K562 (cell line): Measurements from ENCODE around the gene OCEL1. TPM values are rescaled to one million over a fixed set of nuclear protein-coding genes. Genes with fewer than 3 reads are reported as not detected.

Experiments
- ETS2 ChIP-seq: IDR thresholded peaks from 2 replicates; pipeline ENCODE4 v1.6.1; 2016; ENCODE audit warnings: borderline replicate concordance, missing genetic modification characterization, mild to moderate bottlenecking, moderate library complexity, missing compliant biosample characterization; ENCODE audit not compliant: poor library complexity, severe bottlenecking
- GTF2F1 ChIP-seq: IDR thresholded peaks from 2 replicates; pipeline ENCODE4 v1.6.1; 2011; ENCODE audit warnings: low read depth, low read length, improper control_type of control experiment
- HLTF ChIP-seq: fragments of 450-650 bp; IDR thresholded peaks from 2 replicates; pipeline ENCODE4 v1.6.1; 2016
- HMG20B ChIP-seq: fragments of 250-450 bp; sonication (Bioruptor Pico); IDR thresholded peaks from 2 replicates; pipeline ENCODE4 v1.5.0; 2021; ENCODE audit warnings: mild to moderate bottlenecking
- NCOA4 ChIP-seq: fragments of 450-650 bp; IDR thresholded peaks from 2 replicates; pipeline ENCODE4 v1.6.1; 2018; ENCODE audit warnings: mild to moderate bottlenecking; ENCODE audit not compliant: partially characterized antibody
- PHB ChIP-seq: fragments of 250-450 bp; sonication (Bioruptor Pico); IDR thresholded peaks from 2 replicates; pipeline ENCODE4 v1.5.0; 2021
- PHF21A ChIP-seq: fragments of 450-650 bp; IDR thresholded peaks from 2 replicates; pipeline ENCODE4 v1.6.1; 2017; ENCODE audit warnings: low read depth, borderline replicate concordance
- POLR2AphosphoS2 ChIP-seq: IDR thresholded peaks from 2 replicates; pipeline ENCODE4 v1.6.1; 2012; ENCODE audit warnings: low read length, improper control_type of control experiment
- POLR2AphosphoS5 ChIP-seq: IDR thresholded peaks from 2 replicates; pipeline ENCODE4 v1.6.1; 2011; ENCODE audit warnings: mild to moderate bottlenecking, low read depth, low read length, moderate library complexity; ENCODE audit not compliant: control insufficient read depth, insufficient read depth
- TAF7 ChIP-seq: fragments of 450-650 bp; IDR thresholded peaks from 2 replicates; pipeline ENCODE4 v1.6.1; 2016; ENCODE audit warnings: missing genetic modification characterization, missing compliant biosample characterization
- TAF9B ChIP-seq: fragments of 450-650 bp; IDR thresholded peaks from 2 replicates; pipeline ENCODE4 v1.6.1; 2018; ENCODE audit warnings: mild to moderate bottlenecking; ENCODE audit not compliant: partially characterized antibody
- TCF7 ChIP-seq: sonication (generic); IDR thresholded peaks from 2 replicates; pipeline ENCODE4 v1.6.1; 2016; ENCODE audit warnings: antibody characterized with exemption, borderline replicate concordance
- ZFP1 ChIP-seq: fragments of 450-650 bp; formaldehyde crosslinking; IDR thresholded peaks from 2 replicates; pipeline ENCODE4 v1.4.0; 2020; ENCODE audit warnings: mild to moderate bottlenecking, mixed read lengths
- ZNF253 ChIP-seq: fragments of 250-450 bp; sonication (Bioruptor Pico); conservative IDR thresholded peaks from 2 replicates; pipeline ENCODE4 v1.6.1; 2021; ENCODE audit warnings: mild to moderate bottlenecking
- ZNF668 ChIP-seq: fragments of 250-450 bp; sonication (Bioruptor Pico); IDR thresholded peaks from 2 replicates; pipeline ENCODE4 v1.8.0; 2022; ENCODE audit warnings: mild to moderate bottlenecking, inconsistent platforms
- ZNF77 ChIP-seq: fragments of 250-450 bp; sonication (Bioruptor Pico); IDR thresholded peaks from 2 replicates; pipeline ENCODE4 v1.5.0; 2020
- polyA plus RNA-seq, 8 experiments: library from polyadenylated mRNA; depleted of rRNA in 4 of 8; stranded (reverse) in 5 of 8; unstranded in 3 of 8; fragments of >200 nt; fragmentation: Nextera tagmentation in 2 of 8; fragmentation: Illumina TruSeq in 1 of 8; extraction: Ambion mirVana in 2 of 8; extraction: Trizol in 1 of 8; gene quantifications; 2 replicates each; pipeline versions ENCODE4 v1.2.1 to v1.2.3, GENCODE V29; 2011 to 2014; ENCODE audit warnings: inconsistent platforms in 1 of 8, missing spikeins in 1 of 8
- total RNA-seq, 7 experiments: library from RNA; depleted of rRNA in 6 of 7; stranded (reverse); fragments of >200 nt in 6 of 7; fragmentation: Illumina TruSeq in 2 of 7; extraction: Trizol in 2 of 7; gene quantifications; 2 replicates each; pipeline versions ENCODE4 v1.2.1 to v1.2.3, GENCODE V29; 2011 to 2021; ENCODE audit warnings: low replicate concordance in 1 of 7
- TF ChIP-seq, protein P1 (sequence below): fragments of 450-650 bp; IDR thresholded peaks from 2 replicates; pipeline ENCODE4 v1.6.1; 2018; ENCODE audit not compliant: partially characterized antibody
- TF ChIP-seq, protein P2 (sequence below): sonication (generic); formaldehyde crosslinking; IDR thresholded peaks from 2 replicates; pipeline ENCODE4 v1.8.1; 2022; ENCODE audit warnings: missing genetic modification reagents
- TF ChIP-seq, protein P3 (sequence below), 2 experiments: fragments of 200-800 bp in 1 of 2; sonication (Bioruptor generic) in 1 of 2; sonication (generic) in 1 of 2; formaldehyde crosslinking in 1 of 2; IDR thresholded peaks in 1 of 2; conservative IDR thresholded peaks in 1 of 2; 2 replicates each; pipeline versions ENCODE4 v1.5.0 to v1.6.1; 2016 to 2020; ENCODE audit warnings: missing compliant biosample characterization in 1 of 2, missing genetic modification characterization in 1 of 2, missing genetic modification reagents in 1 of 2
- TF ChIP-seq, protein P4 (sequence below): fragments of 250-450 bp; sonication (Bioruptor Pico); IDR thresholded peaks from 2 replicates; pipeline ENCODE4 v1.5.0; 2021; ENCODE audit warnings: mild to moderate bottlenecking, borderline replicate concordance

The OCEL1 gene
- total and polyA plus RNA-seq, 9 of the 15 experiments (the other 6 are each of a cell fraction or from before 2014, with no cell fraction given) = 8.0 to 38.0 (median 12.4) TPM

DNA sequence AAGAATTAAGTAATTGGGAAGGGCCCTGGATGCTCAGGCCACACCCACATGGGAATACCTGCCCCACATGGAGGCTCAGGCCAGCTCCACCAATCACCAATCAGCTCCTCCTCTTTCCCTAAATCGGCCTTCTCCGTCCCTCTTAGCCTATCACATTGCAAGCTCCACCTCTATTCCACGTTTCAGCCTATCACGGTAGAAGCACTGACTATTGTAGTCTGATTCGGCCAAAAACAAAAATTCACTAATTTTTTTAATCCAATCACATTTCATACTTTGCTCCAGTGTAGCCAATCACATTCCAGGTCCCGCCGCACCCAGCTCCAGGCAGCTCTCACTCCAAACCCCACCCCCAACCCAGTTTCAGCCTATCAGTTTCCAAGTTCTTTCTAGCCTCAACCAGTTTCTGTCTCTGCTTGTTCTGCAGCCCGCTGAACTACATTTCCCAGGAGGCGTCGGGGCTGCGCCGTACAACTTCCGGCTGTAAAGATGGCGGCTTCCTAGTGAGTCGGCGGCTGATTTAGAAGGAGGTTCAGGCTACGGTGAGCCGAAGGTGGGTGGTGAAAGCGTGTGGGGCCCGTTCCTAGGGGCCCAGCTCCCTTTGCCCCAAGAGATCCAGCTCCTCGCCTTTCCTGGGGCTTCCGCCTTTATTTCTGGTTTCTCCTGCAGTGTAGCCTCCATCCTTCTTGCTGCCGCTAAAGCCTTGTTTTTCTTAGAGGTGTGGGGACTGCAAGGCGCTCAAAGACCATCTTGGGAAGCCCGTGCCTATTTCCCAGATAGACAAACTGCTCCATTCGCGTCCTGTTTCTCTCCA, 41.2 kb downstream of the OCEL1 start, which contains the start of gene BABAM1 (continued):
- TF ChIP-seq, protein P1, sequence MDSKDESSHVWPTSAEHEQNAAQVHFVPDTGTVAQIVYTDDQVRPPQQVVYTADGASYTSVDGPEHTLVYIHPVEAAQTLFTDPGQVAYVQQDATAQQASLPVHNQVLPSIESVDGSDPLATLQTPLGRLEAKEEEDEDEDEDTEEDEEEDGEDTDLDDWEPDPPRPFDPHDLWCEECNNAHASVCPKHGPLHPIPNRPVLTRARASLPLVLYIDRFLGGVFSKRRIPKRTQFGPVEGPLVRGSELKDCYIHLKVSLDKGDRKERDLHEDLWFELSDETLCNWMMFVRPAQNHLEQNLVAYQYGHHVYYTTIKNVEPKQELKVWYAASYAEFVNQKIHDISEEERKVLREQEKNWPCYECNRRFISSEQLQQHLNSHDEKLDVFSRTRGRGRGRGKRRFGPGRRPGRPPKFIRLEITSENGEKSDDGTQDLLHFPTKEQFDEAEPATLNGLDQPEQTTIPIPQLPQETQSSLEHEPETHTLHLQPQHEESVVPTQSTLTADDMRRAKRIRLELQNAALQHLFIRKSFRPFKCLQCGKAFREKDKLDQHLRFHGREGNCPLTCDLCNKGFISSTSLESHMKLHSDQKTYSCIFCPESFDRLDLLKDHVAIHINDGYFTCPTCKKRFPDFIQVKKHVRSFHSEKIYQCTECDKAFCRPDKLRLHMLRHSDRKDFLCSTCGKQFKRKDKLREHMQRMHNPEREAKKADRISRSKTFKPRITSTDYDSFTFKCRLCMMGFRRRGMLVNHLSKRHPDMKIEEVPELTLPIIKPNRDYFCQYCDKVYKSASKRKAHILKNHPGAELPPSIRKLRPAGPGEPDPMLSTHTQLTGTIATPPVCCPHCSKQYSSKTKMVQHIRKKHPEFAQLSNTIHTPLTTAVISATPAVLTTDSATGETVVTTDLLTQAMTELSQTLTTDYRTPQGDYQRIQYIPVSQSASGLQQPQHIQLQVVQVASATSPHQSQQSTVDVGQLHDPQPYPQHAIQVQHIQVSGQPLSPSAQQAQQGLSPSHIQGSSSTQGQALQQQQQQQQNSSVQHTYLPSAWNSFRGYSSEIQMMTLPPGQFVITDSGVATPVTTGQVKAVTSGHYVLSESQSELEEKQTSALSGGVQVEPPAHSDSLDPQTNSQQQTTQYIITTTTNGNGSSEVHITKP = no peak
- TF ChIP-seq, protein P2, sequence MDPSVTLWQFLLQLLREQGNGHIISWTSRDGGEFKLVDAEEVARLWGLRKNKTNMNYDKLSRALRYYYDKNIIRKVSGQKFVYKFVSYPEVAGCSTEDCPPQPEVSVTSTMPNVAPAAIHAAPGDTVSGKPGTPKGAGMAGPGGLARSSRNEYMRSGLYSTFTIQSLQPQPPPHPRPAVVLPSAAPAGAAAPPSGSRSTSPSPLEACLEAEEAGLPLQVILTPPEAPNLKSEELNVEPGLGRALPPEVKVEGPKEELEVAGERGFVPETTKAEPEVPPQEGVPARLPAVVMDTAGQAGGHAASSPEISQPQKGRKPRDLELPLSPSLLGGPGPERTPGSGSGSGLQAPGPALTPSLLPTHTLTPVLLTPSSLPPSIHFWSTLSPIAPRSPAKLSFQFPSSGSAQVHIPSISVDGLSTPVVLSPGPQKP = no peak
- TF ChIP-seq GTF2F1 (no peak), HMG20B (no peak), ZFP1 (no peak), PHF21A (no peak), ZNF253 (no peak), POLR2AphosphoS2 (0 out of 2 replicates have a peak, but pooled peaks have one; percentile 53), ZNF668 (CRISPR knock-in tag) (no peak), ZNF77 (CRISPR knock-in tag) (no peak), ETS2 (tag) (no peak), POLR2AphosphoS5 (peak; percentile 87), TAF7 (peak; percentile 80), PHB (no peak), TCF7 (no peak), HLTF (no peak), TAF9B (peak; percentile 93), NCOA4 (no peak)
- TF ChIP-seq, protein P3, sequence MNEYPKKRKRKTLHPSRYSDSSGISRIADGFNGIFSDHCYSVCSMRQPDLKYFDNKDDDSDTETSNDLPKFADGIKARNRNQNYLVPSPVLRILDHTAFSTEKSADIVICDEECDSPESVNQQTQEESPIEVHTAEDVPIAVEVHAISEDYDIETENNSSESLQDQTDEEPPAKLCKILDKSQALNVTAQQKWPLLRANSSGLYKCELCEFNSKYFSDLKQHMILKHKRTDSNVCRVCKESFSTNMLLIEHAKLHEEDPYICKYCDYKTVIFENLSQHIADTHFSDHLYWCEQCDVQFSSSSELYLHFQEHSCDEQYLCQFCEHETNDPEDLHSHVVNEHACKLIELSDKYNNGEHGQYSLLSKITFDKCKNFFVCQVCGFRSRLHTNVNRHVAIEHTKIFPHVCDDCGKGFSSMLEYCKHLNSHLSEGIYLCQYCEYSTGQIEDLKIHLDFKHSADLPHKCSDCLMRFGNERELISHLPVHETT (CRISPR knock-in tag; conservative IDR thresholded peaks at IDR 0.05 in 1 of 2, IDR thresholded peaks at IDR 0.05 in 1 of 2) = peak in 1 of 2 experiments; percentile 99; a peak in 2 of 4 replicates
- TF ChIP-seq, protein P4, sequence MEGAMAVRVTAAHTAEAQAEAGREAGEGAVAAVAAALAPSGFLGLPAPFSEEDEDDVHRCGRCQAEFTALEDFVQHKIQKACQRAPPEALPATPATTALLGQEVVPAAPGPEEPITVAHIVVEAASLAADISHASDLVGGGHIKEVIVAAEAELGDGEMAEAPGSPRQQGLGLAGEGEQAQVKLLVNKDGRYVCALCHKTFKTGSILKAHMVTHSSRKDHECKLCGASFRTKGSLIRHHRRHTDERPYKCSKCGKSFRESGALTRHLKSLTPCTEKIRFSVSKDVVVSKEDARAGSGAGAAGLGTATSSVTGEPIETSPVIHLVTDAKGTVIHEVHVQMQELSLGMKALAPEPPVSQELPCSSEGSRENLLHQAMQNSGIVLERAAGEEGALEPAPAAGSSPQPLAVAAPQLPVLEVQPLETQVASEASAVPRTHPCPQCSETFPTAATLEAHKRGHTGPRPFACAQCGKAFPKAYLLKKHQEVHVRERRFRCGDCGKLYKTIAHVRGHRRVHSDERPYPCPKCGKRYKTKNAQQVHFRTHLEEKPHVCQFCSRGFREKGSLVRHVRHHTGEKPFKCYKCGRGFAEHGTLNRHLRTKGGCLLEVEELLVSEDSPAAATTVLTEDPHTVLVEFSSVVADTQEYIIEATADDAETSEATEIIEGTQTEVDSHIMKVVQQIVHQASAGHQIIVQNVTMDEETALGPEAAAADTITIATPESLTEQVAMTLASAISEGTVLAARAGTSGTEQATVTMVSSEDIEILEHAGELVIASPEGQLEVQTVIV = no peak
